GM18861 (cell line): Measurements from ENCODE around the gene NAPA.

Source experiments
- ATAC-seq: cut with Tn5 transposase; IDR thresholded peaks from one replicate; pipeline ENCODE4 v1.9.1; 2021; ENCODE audit not compliant: unreplicated experiment

NAPA gene

GRCh38 chr19:47464675-47465419 lies 50.0 kb downstream of the NAPA start:
- no peak for ATAC-seq

- no peak for ATAC-seq
Observed at GRCh38 chr19:47461876-47462275, 53.0 kb downstream of the NAPA start.

- no peak for ATAC-seq
Observed at GRCh38 chr19:47459477-47459876, 55.4 kb downstream of the NAPA start.

GRCh38 chr19:47458672-47459071 lies 56.2 kb downstream of the NAPA start:
- ATAC-seq: no peak

- no peak for ATAC-seq
Observed at GRCh38 chr19:47456721-47457474, 58.0 kb downstream of the NAPA start.

- ATAC-seq: no peak
Observed at GRCh38 chr19:47450478-47450877, 64.4 kb downstream of the NAPA start.

GRCh38 chr19:47448360-47448727 lies 66.5 kb downstream of the NAPA start:
- no peak for ATAC-seq

- ATAC-seq: no peak
Observed at GRCh38 chr19:47447470-47448359, 67.1 kb downstream of the NAPA start.

- ATAC-seq: no peak
Observed at GRCh38 chr19:47446534-47447469, 68.1 kb downstream of the NAPA start.

- ATAC-seq: no peak
Observed at GRCh38 chr19:47445937-47446402, 68.9 kb downstream of the NAPA start.

GRCh38 chr19:47445527-47445926 lies 69.3 kb downstream of the NAPA start:
- ATAC-seq: no peak

GRCh38 chr19:47444388-47444821 lies 70.5 kb downstream of the NAPA start:
- no peak for ATAC-seq

- ATAC-seq: no peak
Observed at GRCh38 chr19:47443331-47443730, 71.5 kb downstream of the NAPA start.

GRCh38 chr19:47438793-47439220 lies 76.1 kb downstream of the NAPA start:
- no peak for ATAC-seq
